Measurements from ENCODE around the gene LRRFIP1.

Gene LRRFIP1

GRCh38 chr2:237642038-237642734 is 14.8 kb downstream of the LRRFIP1 start:
- DNase-seq: no peak

GRCh38 chr2:237643066-237643465 is 15.7 kb downstream of the LRRFIP1 start:
- DNase-seq: no peak

- no peak for DNase-seq
Measured at GRCh38 chr2:237643582-237644380, 16.4 kb downstream of the LRRFIP1 start.

- DNase-seq: no peak
Measured at GRCh38 chr2:237644381-237644703, 17.0 kb downstream of the LRRFIP1 start.

GRCh38 chr2:237645261-237645660 is 17.9 kb downstream of the LRRFIP1 start:
- no peak for DNase-seq

- no peak for DNase-seq
Measured at GRCh38 chr2:237647176-237648015, 20.0 kb downstream of the LRRFIP1 start.

- DNase-seq: no peak
Measured at GRCh38 chr2:237648016-237648381, 20.6 kb downstream of the LRRFIP1 start.

GRCh38 chr2:237649541-237650454 is 22.4 kb downstream of the LRRFIP1 start:
- no peak for DNase-seq

- no peak for DNase-seq
Measured at GRCh38 chr2:237650455-237650850, 23.1 kb downstream of the LRRFIP1 start.

GRCh38 chr2:237651761-237652160 is 24.4 kb downstream of the LRRFIP1 start:
- no peak for DNase-seq

- no peak for DNase-seq
Measured at GRCh38 chr2:237652181-237652580, 24.8 kb downstream of the LRRFIP1 start.

GRCh38 chr2:237652854-237653253 is 25.5 kb downstream of the LRRFIP1 start:
- no peak for DNase-seq

GRCh38 chr2:237653776-237654558 is 26.6 kb downstream of the LRRFIP1 start:
- no peak for DNase-seq

GRCh38 chr2:237657063-237657462 is 29.7 kb downstream of the LRRFIP1 start:
- no peak for DNase-seq

GRCh38 chr2:237660381-237660900 is 33.1 kb downstream of the LRRFIP1 start:
- DNase-seq: no peak

GRCh38 chr2:237661270-237661669 is 33.9 kb downstream of the LRRFIP1 start:
- DNase-seq: no peak

- DNase-seq: no peak
Measured at GRCh38 chr2:237661799-237662328, 34.5 kb downstream of the LRRFIP1 start.

- DNase-seq: peak; percentile 90
Measured at GRCh38 chr2:237662671-237663093, 35.3 kb downstream of the LRRFIP1 start.

- DNase-seq: no peak
Measured at GRCh38 chr2:237663517-237664110, 36.2 kb downstream of the LRRFIP1 start.

- no peak for DNase-seq
Measured at GRCh38 chr2:237664151-237664550, 36.8 kb downstream of the LRRFIP1 start.

GRCh38 chr2:237665713-237666143 is 38.3 kb downstream of the LRRFIP1 start:
- no peak for DNase-seq

All from NCI-H774 (cell line).